HepG2 (cell line): Measurements from ENCODE around the gene SDC1. TPM values are rescaled to one million over a fixed set of nuclear protein-coding genes. Genes with fewer than 3 reads are reported as not detected.

ENCODE experiments used
- ATAC-seq: fragments of 200-7000 bp; cut with Tn5 transposase; 3 replicates; pipeline ENCODE4 v1.9.1; 2020; ENCODE audit warnings: mild to moderate bottlenecking, moderate library complexity
- BruUV-seq: library from RNA; stranded (reverse); fragments of 400-500 nt; replicated peaks from 2 replicates; lab custom pipeline; 2021; lab: Mats Ljungman, UMichigan
- CTCF ChIA-PET: fragments of 300-600 bp; formaldehyde crosslinking; extraction: SDS; loops from one replicate; lab custom pipeline; 2021; ENCODE audit warnings: low total read pairs, inconsistent platforms, low intra/inter-chr PET ratio; lab: Yijun Ruan, JAX
- POLR2A ChIA-PET: fragments of 350-600 bp; sonication (Branson Sonifier 250); formaldehyde crosslinking; loops from one replicate; lab custom pipeline; 2020; ENCODE audit warnings: antibody characterized with exemption, inconsistent platforms; lab: Yijun Ruan, JAX
- DNase-seq: peaks from one replicate; pipeline ENCODE4 v3.0.0-alpha.2; 2015; ENCODE audit warnings: low spot score
- FAIRE-seq: peaks from 3 replicates; lab custom pipeline; 2011; peaks lifted over from hg19 to GRCh38; lab: Jason Lieb, UNC
- H2AFZ ChIP-seq: one replicate; pipeline ENCODE4 v1.6.1; 2011; ENCODE audit warnings: low read length, inconsistent platforms
- H3K27ac ChIP-seq: fragments of 300-600 bp; 3 replicates; pipeline ENCODE4 v1.8.0; 2011; ENCODE audit warnings: mixed run types, mild to moderate bottlenecking, mixed read lengths, low read length, inconsistent platforms; ENCODE audit not compliant: insufficient read depth; ENCODE audit errors: extremely low read length
- H3K27me3 ChIP-seq, 2 experiments: fragments of 200-600 bp in 1 of 2; 2 replicates in 1 of 2; 3 replicates in 1 of 2; pipeline versions ENCODE4 v1.6.0 to v1.8.0; 2011; ENCODE audit warnings: low read length in 2 of 2, mild to moderate bottlenecking in 2 of 2, moderate library complexity in 2 of 2, inconsistent platforms in 1 of 2; ENCODE audit not compliant: insufficient read depth in 2 of 2, control insufficient read depth in 1 of 2
- H3K36me3 ChIP-seq, 2 experiments: fragments of 200-600 bp in 1 of 2; replicated peaks in 1 of 2; 2 replicates in 1 of 2; 3 replicates in 1 of 2; pipeline versions ENCODE4 v1.5.1 to v1.8.0; 2011; ENCODE audit warnings: low read length in 2 of 2, inconsistent platforms in 1 of 2; ENCODE audit not compliant: insufficient read depth in 2 of 2, control insufficient read depth in 1 of 2
- H3K4me1 ChIP-seq: 2 replicates; pipeline ENCODE4 v1.5.1; 2012; ENCODE audit warnings: low read length, inconsistent platforms; ENCODE audit not compliant: insufficient read depth
- H3K4me2 ChIP-seq: 2 replicates; pipeline ENCODE4 v1.6.0; 2011; ENCODE audit warnings: low read depth, low read length, inconsistent platforms
- H3K4me3 ChIP-seq, 3 experiments: fragments of 200-600 bp in 1 of 3; sonication (generic), shearing (Covaris generic) in 1 of 3; replicated peaks in 1 of 3; 2 replicates each; pipeline ENCODE4 v1.5.1; 2011 to 2016; ENCODE audit warnings: low read length in 3 of 3, inconsistent platforms in 2 of 3, low read depth in 2 of 3, mild to moderate bottlenecking in 2 of 3, control low read depth in 1 of 3, mixed read lengths in 1 of 3; ENCODE audit not compliant: insufficient read depth in 1 of 3
- H3K79me2 ChIP-seq: one replicate; pipeline ENCODE4 v1.6.1; 2011; ENCODE audit warnings: low read length, inconsistent platforms; ENCODE audit not compliant: insufficient read depth
- H3K9ac ChIP-seq: 2 replicates; pipeline ENCODE4 v1.6.0; 2011; ENCODE audit warnings: mild to moderate bottlenecking, low read depth, low read length, inconsistent platforms; ENCODE audit not compliant: insufficient read depth
- H3K9me3 ChIP-seq: 2 replicates; pipeline ENCODE4 v1.5.1; 2012; ENCODE audit warnings: mild to moderate bottlenecking, low read length
- H4K20me1 ChIP-seq: 2 replicates; pipeline ENCODE4 v1.6.0; 2011; ENCODE audit warnings: inconsistent platforms, mild to moderate bottlenecking, low read length, moderate library complexity; ENCODE audit not compliant: insufficient read depth
- FOXP1 ChIP-seq, 2 experiments: fragments of 450-650 bp in 1 of 2; IDR thresholded peaks; 2 replicates each; pipeline ENCODE4 v1.6.1; 2017 to 2018; ENCODE audit warnings: antibody characterized with exemption in 1 of 2
- HDAC6 ChIP-seq: fragments of 200-600 bp; sonication (generic); IDR thresholded peaks from 2 replicates; pipeline ENCODE4 v1.7.0; 2017; ENCODE audit warnings: mild to moderate bottlenecking, antibody characterized with exemption, low read length, low read depth
- KDM3A ChIP-seq: IDR thresholded peaks from 2 replicates; pipeline ENCODE4 v1.6.1; 2018; ENCODE audit warnings: low read depth, missing compliant biosample characterization
- KDM5B ChIP-seq: sonication (generic); formaldehyde crosslinking; IDR thresholded peaks from 2 replicates; pipeline ENCODE4 v1.4.0; 2020; ENCODE audit warnings: missing genetic modification reagents, mild to moderate bottlenecking, borderline replicate concordance
- MAFK ChIP-seq, 2 experiments: IDR thresholded peaks in 1 of 2; conservative IDR thresholded peaks in 1 of 2; 2 replicates each; pipeline ENCODE4 v1.6.1; 2011; ENCODE audit warnings: improper control_type of control experiment in 2 of 2, low read length in 2 of 2
- MED8 ChIP-seq: sonication (generic); formaldehyde crosslinking; IDR thresholded peaks from 2 replicates; pipeline ENCODE4 v1.8.1; 2023; ENCODE audit warnings: mild to moderate bottlenecking, missing genetic modification reagents; ENCODE audit not compliant: insufficient replicate concordance
- MXI1 ChIP-seq: IDR thresholded peaks from 3 replicates; pipeline ENCODE4 v1.6.1; 2012; ENCODE audit warnings: low read depth, low read length, inconsistent platforms, borderline replicate concordance
- NPAS2 ChIP-seq: sonication (generic); formaldehyde crosslinking; IDR thresholded peaks from 2 replicates; pipeline ENCODE4 v1.8.0; 2022; ENCODE audit warnings: mild to moderate bottlenecking, missing genetic modification reagents, borderline replicate concordance
- RXRA ChIP-seq: sonication (generic); formaldehyde crosslinking; IDR thresholded peaks from 2 replicates; pipeline ENCODE4 v1.5.1; 2020; ENCODE audit warnings: missing genetic modification reagents
- SETDB1 ChIP-seq: sonication (generic); formaldehyde crosslinking; IDR thresholded peaks from 2 replicates; pipeline ENCODE4 v1.5.1; 2020; ENCODE audit warnings: missing genetic modification reagents, mild to moderate bottlenecking, borderline replicate concordance
- SRSF9 ChIP-seq: fragments of 200-400 bp; formaldehyde crosslinking; IDR thresholded peaks from 2 replicates; pipeline ENCODE4 v1.6.1; 2018; ENCODE audit warnings: borderline replicate concordance, mild to moderate bottlenecking, low read depth, low read length; ENCODE audit not compliant: insufficient read depth, poor library complexity, severe bottlenecking
- TOPORS ChIP-seq: sonication (generic); formaldehyde crosslinking; IDR thresholded peaks from 2 replicates; pipeline ENCODE4 v1.8.0; 2023; ENCODE audit warnings: mild to moderate bottlenecking, missing genetic modification reagents
- TSC22D2 ChIP-seq: sonication (generic); formaldehyde crosslinking; IDR thresholded peaks from 2 replicates; pipeline ENCODE4 v1.5.1; 2020; ENCODE audit warnings: missing genetic modification reagents, mild to moderate bottlenecking, borderline replicate concordance
- ZBTB38 ChIP-seq: sonication (generic); formaldehyde crosslinking; IDR thresholded peaks from 2 replicates; pipeline ENCODE4 v1.5.1; 2020; ENCODE audit warnings: mild to moderate bottlenecking, missing genetic modification reagents
- ZNF121 ChIP-seq: sonication (generic); formaldehyde crosslinking; IDR thresholded peaks from 2 replicates; pipeline ENCODE4 v1.5.0; 2020; ENCODE audit warnings: mild to moderate bottlenecking, missing genetic modification reagents
- ZNF143 ChIP-seq: sonication (generic); formaldehyde crosslinking; IDR thresholded peaks from 2 replicates; pipeline ENCODE4 v1.4.0; 2020; ENCODE audit warnings: missing genetic modification reagents
- ZNF432 ChIP-seq: sonication (generic); formaldehyde crosslinking; IDR thresholded peaks from 2 replicates; pipeline ENCODE4 v1.5.0; 2020; ENCODE audit warnings: missing genetic modification reagents, mild to moderate bottlenecking, borderline replicate concordance
- ZNF510 ChIP-seq: sonication (generic); formaldehyde crosslinking; IDR thresholded peaks from 2 replicates; pipeline ENCODE4 v1.4.0; 2020; ENCODE audit warnings: low read depth, mild to moderate bottlenecking, missing genetic modification reagents
- ZNF552 ChIP-seq: sonication (generic); formaldehyde crosslinking; IDR thresholded peaks from 2 replicates; pipeline ENCODE4 v1.9.0; 2022; ENCODE audit warnings: missing genetic modification reagents, mild to moderate bottlenecking, borderline replicate concordance
- ZNF558 ChIP-seq: sonication (generic); formaldehyde crosslinking; IDR thresholded peaks from 2 replicates; pipeline ENCODE4 v1.9.0; 2022; ENCODE audit warnings: mild to moderate bottlenecking, missing genetic modification reagents, borderline replicate concordance
- ZNF563 ChIP-seq: sonication (generic); formaldehyde crosslinking; IDR thresholded peaks from 2 replicates; pipeline ENCODE4 v1.8.0; 2022; ENCODE audit warnings: mild to moderate bottlenecking, moderate library complexity, missing genetic modification reagents
- ZNF607 ChIP-seq: sonication (generic); formaldehyde crosslinking; IDR thresholded peaks from 2 replicates; pipeline ENCODE4 v1.5.1; 2020; ENCODE audit warnings: missing genetic modification reagents, mild to moderate bottlenecking, borderline replicate concordance
- ZNF746 ChIP-seq: sonication (generic); formaldehyde crosslinking; IDR thresholded peaks from 2 replicates; pipeline ENCODE4 v1.8.0; 2022; ENCODE audit warnings: mild to moderate bottlenecking, missing genetic modification reagents
- WGBS: methylation state at CpG from one replicate; pipeline ENCODE4 v1.1.6; 2017; ENCODE audit warnings: low lambda C conversion rate; 5-methylcytosine and 5-hydroxymethylcytosine counted together
- in situ Hi-C: cut with HindIII; loops from 2 replicates; pipeline ENCODE4 v1.10.0; 2017; ENCODE audit warnings: low pct_unique_long_range_greater_than_20kb; ENCODE audit not compliant: extremely low pct_ligation_motif_present
- intact Hi-C: fragments of 100-400 bp; cut with micrococcal nuclease; formaldehyde crosslinking; loops from one replicate; pipeline ENCODE4 v1.10.0; 2022; ENCODE audit not compliant: unreplicated experiment
- polyA plus RNA-seq, 8 experiments: library from polyadenylated mRNA; depleted of rRNA in 3 of 8; stranded (reverse) in 7 of 8; unstranded in 1 of 8; fragments of >200 nt; fragmentation: Illumina TruSeq in 4 of 8; extraction: Trizol in 4 of 8; gene quantifications; 2 replicates each; pipeline versions ENCODE4 v1.2.1 to v1.2.3, GENCODE V29; 2011 to 2016; ENCODE audit warnings: low read depth in 4 of 8, missing spikeins in 1 of 8, mixed read lengths in 1 of 8; ENCODE audit not compliant: insufficient read depth in 1 of 8
- total RNA-seq, 5 experiments: library from RNA; depleted of rRNA; stranded (reverse); fragments of >200 nt; fragmentation: Illumina TruSeq; extraction: Trizol; gene quantifications; 2 replicates each; pipeline ENCODE4 v1.2.3, GENCODE V29; 2016; ENCODE audit warnings: low read depth in 1 of 5
- TF ChIP-seq, protein P1 (sequence below): sonication (generic); formaldehyde crosslinking; IDR thresholded peaks from 2 replicates; pipeline ENCODE4 v1.4.0; 2020; ENCODE audit warnings: mild to moderate bottlenecking, missing genetic modification reagents

Gene SDC1
- total and polyA plus RNA-seq, 2 of the 13 experiments (the other 11 are each of a cell fraction or from before 2014, with no cell fraction given) = 108 to 119 TPM

GRCh38 chr2:20180676-20181648 lies 44.0 kb downstream of the SDC1 start:
- Histone ChIP-seq H3K36me3 (no peaks in the 10 kb centered on the region), H4K20me1 (no peaks in the 10 kb centered on the region), H3K27ac (peak overlapping the region; percentile 60), H3K27me3 (no peaks in the 10 kb centered on the region), H3K4me1 (peaks cover 85% of the 10 kb centered on the region), H3K9ac (peak overlapping the region; percentile 63), H2AFZ (no peak overlapping the region), H3K9me3 (no peaks in the 10 kb centered on the region), H3K4me2 (peak overlapping the region; percentile 99), H3K4me3 (peak overlapping the region in 2 of 3 experiments; percentile 53 to 73; a peak in 3 of 6 replicates), H3K79me2 (no peaks in the 10 kb centered on the region)
- ChIA-PET CTCF (no interaction called here), POLR2A (interaction anchor here (1.0 to 5.5 kb wide), 11 partner anchors 9 to 169 kb away, joined by 3 to 76 read pairs (median 5); partner anchors contain the start of gene SDC1)
- no peak for FAIRE-seq
- DNase-seq = no peak
- in situ Hi-C loops = no loop called here
- no peak for ATAC-seq
- WGBS = 89% methylated on average over 17 of the region's 17 CpGs
- BruUV-seq = TSS peak; percentile 56
- intact Hi-C loops = loop anchor here (5.0 kb wide), 1 partner anchor 79 kb away; no protein-coding TSS in a partner anchor
- TF ChIP-seq ZNF121 (CRISPR knock-in tag) (peak; percentile 71), SRSF9 (no peak), MAFK (conservative IDR thresholded peaks at IDR 0.05 in 1 of 2, IDR thresholded peaks at IDR 0.05 in 1 of 2; ENCODE audit: low read length in 2 of 2) (no peak), TOPORS (CRISPR knock-in tag) (no peak), HDAC6 (no peak), RXRA (CRISPR knock-in tag) (0 out of 2 replicates have a peak, but pooled peaks have one; percentile 2), NPAS2 (no peak), FOXP1 (IDR thresholded peaks at IDR 0.05) (no peak), FOXP1 (CRISPR knock-in tag; IDR thresholded peaks at IDR 0.05) (no peak), ZBTB38 (CRISPR knock-in tag) (0 out of 2 replicates have a peak, but pooled peaks have one; percentile 24), SETDB1 (CRISPR knock-in tag) (no peak), ZNF432 (no peak), ZNF746 (no peak), ZNF552 (CRISPR knock-in tag) (0 out of 2 replicates have a peak, but pooled peaks have one; percentile 38), MXI1 (no peak), KDM3A (CRISPR knock-in tag) (no peak), ZNF563 (no peak), MED8 (CRISPR knock-in tag) (peak; percentile 19), ZNF143 (no peak), KDM5B (CRISPR knock-in tag) (no peak), ZNF510 (no peak), ZNF558 (CRISPR knock-in tag) (no peak), ZNF607 (no peak), TSC22D2 (CRISPR knock-in tag) (no peak)
- TF ChIP-seq, protein P1, sequence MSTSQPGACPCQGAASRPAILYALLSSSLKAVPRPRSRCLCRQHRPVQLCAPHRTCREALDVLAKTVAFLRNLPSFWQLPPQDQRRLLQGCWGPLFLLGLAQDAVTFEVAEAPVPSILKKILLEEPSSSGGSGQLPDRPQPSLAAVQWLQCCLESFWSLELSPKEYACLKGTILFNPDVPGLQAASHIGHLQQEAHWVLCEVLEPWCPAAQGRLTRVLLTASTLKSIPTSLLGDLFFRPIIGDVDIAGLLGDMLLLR (CRISPR knock-in tag) = 0 out of 2 replicates have a peak, but pooled peaks have one; percentile 22
